Stimulated activated CD4-positive, alpha-beta T cell treated with anti-CD3 and anti-CD28 coated beads, Interleukin-15, amount 100 ng/mL, for 48 hours (primary cell): ENCODE measurements around the gene WDFY2.
A peak's percentile ranks its signal among the peaks of the same experiment; 100 is the strongest.

Experiments
- DNase-seq, 2 donors: peaks; one replicate each; pipeline ENCODE4 v3.0.0-alpha.2; 2020; ENCODE audit warnings: low read depth in 2 of 2

Gene WDFY2

GRCh38 chr13:51707461-51707860 lies 123.2 kb downstream of the WDFY2 start:
- DNase-seq = no peak

GRCh38 chr13:51713807-51714206 lies 129.5 kb downstream of the WDFY2 start:
- DNase-seq = no peak

GRCh38 chr13:51714663-51715168 lies 130.5 kb downstream of the WDFY2 start:
- DNase-seq = no peak

GRCh38 chr13:51715613-51716012 lies 131.4 kb downstream of the WDFY2 start:
- no peak for DNase-seq

GRCh38 chr13:51717786-51718398 lies 133.6 kb downstream of the WDFY2 start:
- no peak for DNase-seq

- DNase-seq = no peak
Measured at GRCh38 chr13:51719394-51719793, 135.1 kb downstream of the WDFY2 start.

- DNase-seq = no peak
Measured at GRCh38 chr13:51721496-51721895, 137.2 kb downstream of the WDFY2 start.

- no peak for DNase-seq
Measured at GRCh38 chr13:51723529-51723928, 139.3 kb downstream of the WDFY2 start.

- DNase-seq = no peak
Measured at GRCh38 chr13:51724721-51725120, 140.5 kb downstream of the WDFY2 start.

- no peak for DNase-seq
Measured at GRCh38 chr13:51726446-51727193, 142.4 kb downstream of the WDFY2 start.

- DNase-seq = no peak
Measured at GRCh38 chr13:51727634-51728274, 143.5 kb downstream of the WDFY2 start.

GRCh38 chr13:51728275-51728673 lies 144.0 kb downstream of the WDFY2 start:
- no peak for DNase-seq

GRCh38 chr13:51728972-51729371 lies 144.7 kb downstream of the WDFY2 start:
- no peak for DNase-seq

- peak; percentile 33 to 37 for DNase-seq
Measured at GRCh38 chr13:51729866-51730553, 145.7 kb downstream of the WDFY2 start.

GRCh38 chr13:51730927-51731326 lies 146.7 kb downstream of the WDFY2 start:
- no peak for DNase-seq

GRCh38 chr13:51731759-51732158 lies 147.5 kb downstream of the WDFY2 start:
- no peak for DNase-seq

- no peak for DNase-seq
Measured at GRCh38 chr13:51733374-51734298, 149.4 kb downstream of the WDFY2 start.

- no peak for DNase-seq
Measured at GRCh38 chr13:51734786-51735185, 150.5 kb downstream of the WDFY2 start.

- no peak for DNase-seq
Measured at GRCh38 chr13:51737609-51738008, 153.3 kb downstream of the WDFY2 start.

- DNase-seq = no peak
Measured at GRCh38 chr13:51738226-51738905, 154.1 kb downstream of the WDFY2 start.
